Measurements from ENCODE around the gene USP22.

DNA sequence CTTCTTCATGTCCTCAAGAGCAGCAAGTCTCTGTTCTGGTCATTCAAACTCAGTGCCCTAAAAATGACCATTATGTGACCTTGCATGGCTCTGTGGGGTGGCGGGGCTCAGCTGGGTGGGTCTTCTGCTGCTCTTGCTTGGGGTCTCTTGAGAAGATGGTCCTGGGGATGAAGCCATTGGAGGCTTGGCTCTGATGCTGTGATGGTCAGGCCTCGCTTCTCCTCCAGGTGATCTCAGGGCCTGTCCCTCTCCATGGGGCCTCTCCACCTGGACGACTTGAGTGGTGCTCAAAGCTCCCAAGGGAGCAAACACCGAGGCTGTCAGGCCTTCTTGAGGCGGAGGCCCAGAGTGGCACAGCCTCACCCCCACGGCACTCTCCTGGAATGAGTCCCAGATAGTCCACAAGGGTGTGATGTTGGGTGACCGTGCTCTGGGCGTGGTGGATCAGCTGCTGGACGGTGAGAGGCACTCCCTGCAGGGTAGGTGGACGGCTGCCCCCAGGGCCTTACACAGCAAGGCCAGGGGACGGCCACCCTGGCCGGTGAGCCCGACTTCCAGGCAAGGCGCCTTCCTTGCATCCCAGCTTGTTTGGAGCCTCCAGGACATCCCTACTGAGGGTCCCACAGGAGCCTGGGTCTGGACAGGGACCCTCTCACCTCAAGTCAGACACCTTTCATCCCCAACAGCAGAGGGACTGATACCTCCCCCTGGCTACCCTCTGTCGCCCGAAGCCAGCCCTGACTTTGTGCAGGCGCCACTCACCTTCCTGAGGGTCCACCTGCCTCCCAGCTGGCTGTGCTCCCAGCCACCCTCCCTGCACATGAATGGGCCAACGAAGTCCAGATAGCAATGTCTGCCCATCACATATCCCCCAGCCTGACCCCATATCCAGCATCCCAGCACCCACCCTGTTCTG, 48.7 kb downstream of the USP22 start:
- TF ChIP-seq POLR2A (IDR thresholded peaks at IDR 0.05; ENCODE audit: extremely low read depth, insufficient read length), result no peak
- TF ChIP-seq, protein P1, sequence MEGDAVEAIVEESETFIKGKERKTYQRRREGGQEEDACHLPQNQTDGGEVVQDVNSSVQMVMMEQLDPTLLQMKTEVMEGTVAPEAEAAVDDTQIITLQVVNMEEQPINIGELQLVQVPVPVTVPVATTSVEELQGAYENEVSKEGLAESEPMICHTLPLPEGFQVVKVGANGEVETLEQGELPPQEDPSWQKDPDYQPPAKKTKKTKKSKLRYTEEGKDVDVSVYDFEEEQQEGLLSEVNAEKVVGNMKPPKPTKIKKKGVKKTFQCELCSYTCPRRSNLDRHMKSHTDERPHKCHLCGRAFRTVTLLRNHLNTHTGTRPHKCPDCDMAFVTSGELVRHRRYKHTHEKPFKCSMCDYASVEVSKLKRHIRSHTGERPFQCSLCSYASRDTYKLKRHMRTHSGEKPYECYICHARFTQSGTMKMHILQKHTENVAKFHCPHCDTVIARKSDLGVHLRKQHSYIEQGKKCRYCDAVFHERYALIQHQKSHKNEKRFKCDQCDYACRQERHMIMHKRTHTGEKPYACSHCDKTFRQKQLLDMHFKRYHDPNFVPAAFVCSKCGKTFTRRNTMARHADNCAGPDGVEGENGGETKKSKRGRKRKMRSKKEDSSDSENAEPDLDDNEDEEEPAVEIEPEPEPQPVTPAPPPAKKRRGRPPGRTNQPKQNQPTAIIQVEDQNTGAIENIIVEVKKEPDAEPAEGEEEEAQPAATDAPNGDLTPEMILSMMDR (IDR thresholded peaks at IDR 0.05; ENCODE audit: low read depth, low read length), result no peak
- TF ChIP-seq, protein P2, sequence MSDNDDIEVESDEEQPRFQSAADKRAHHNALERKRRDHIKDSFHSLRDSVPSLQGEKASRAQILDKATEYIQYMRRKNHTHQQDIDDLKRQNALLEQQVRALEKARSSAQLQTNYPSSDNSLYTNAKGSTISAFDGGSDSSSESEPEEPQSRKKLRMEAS (IDR thresholded peaks at IDR 0.05; ENCODE audit: low read depth, low read length), result no peak
- no peak for TF ChIP-seq MYC (IDR thresholded peaks at IDR 0.05; ENCODE audit: low read depth, low read length)

Measured in NB4 (cell line).